ENCODE results near the gene CD247.

DNA sequence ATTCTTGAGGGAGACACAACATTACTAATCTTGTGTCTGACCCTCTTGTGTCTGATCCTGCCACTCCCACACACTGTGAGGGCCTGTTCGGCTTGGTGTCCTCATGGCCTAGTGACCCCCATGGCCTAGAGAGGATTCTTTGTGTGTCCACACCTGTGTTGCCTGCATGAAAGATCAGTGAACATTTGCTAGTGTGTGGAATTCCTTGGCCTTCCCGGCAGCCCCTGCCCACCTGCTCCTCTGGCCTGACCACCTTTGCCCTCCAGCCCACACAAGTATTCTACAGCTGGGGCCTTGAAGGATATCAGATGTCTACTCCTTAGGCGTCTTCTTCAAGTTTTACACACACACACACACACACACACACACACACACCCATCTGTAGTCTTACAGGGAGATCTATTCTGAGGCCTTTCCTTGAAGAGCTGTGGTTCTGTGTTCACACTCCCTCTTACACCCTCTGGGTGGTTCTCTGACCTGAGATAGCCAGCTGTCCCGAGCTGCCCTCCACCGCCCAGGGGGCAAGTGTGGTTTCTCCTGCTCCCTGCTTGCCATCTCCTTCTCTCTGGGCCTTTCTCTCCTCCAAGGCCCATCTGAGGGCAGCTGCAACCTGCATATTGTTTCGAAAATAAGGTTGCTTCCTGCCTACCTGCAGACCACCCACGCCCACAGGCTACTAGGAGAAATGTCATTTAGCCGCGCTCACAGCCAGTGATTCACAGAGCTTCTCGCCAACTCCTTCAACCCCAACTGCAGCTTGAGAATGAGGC, 45.4 kb downstream of the CD247 start:
- TF ChIP-seq CTCF (IDR thresholded peaks at IDR 0.05): no peak
- no peak for TF ChIP-seq POLR2A (IDR thresholded peaks at IDR 0.05)

Data from testis (tissue), 2 donors.